Measurements from ENCODE around the gene LOXL1.

LOXL1 gene

GRCh38 chr15:73926219-73927002 lies at the start of gene LOXL1:
TSS of gene LOXL1 (plus strand) at chr15:73926462. CDS start at chr15:73926784, 322 bp downstream.
- no peak for DNase-seq (ENCODE audit: extremely low read depth, low read depth)
- TF ChIP-seq CTCF (IDR thresholded peaks at IDR 0.05; ENCODE audit: low read depth, low read length) = no peak

- TF ChIP-seq CTCF (IDR thresholded peaks at IDR 0.05; ENCODE audit: low read depth, low read length) = no peak
Measured at GRCh38 chr15:73879426-73879825, 46.8 kb upstream of the LOXL1 start.

GRCh38 chr15:73881579-73882320 lies 44.5 kb upstream of the LOXL1 start:
- DNase-seq (ENCODE audit: extremely low read depth, low read depth) = no peak
- no peak for TF ChIP-seq CTCF (IDR thresholded peaks at IDR 0.05; ENCODE audit: low read depth, low read length)

More at GRCh38 chr15:73879426-73879825, 46.8 kb upstream of the LOXL1 start:
- DNase-seq (ENCODE audit: extremely low read depth, low read depth) = no peak

GRCh38 chr15:73882761-73883419 lies 43.4 kb upstream of the LOXL1 start:
- DNase-seq (ENCODE audit: extremely low read depth, low read depth) = no peak
- TF ChIP-seq CTCF (IDR thresholded peaks at IDR 0.05; ENCODE audit: low read depth, low read length) = no peak

- no peak for DNase-seq (ENCODE audit: extremely low read depth, low read depth)
Measured at GRCh38 chr15:73884159-73884558, 42.1 kb upstream of the LOXL1 start.

GRCh38 chr15:73885954-73886700 lies 40.1 kb upstream of the LOXL1 start:
- DNase-seq (ENCODE audit: extremely low read depth, low read depth) = no peak
- TF ChIP-seq CTCF (IDR thresholded peaks at IDR 0.05; ENCODE audit: low read depth, low read length) = no peak

More at GRCh38 chr15:73884159-73884558, 42.1 kb upstream of the LOXL1 start:
- TF ChIP-seq CTCF (IDR thresholded peaks at IDR 0.05; ENCODE audit: low read depth, low read length) = no peak

Measured in AG09319 (cell line).